ENCODE results near the gene B4GALT2.

- no peak for TF ChIP-seq CTCF (IDR thresholded peaks at IDR 0.05)
- no peak for TF ChIP-seq POLR2A (IDR thresholded peaks at IDR 0.05)
Observed at GRCh38 chr1:43976045-43976444, 3.0 kb upstream of the B4GALT2 start.

Data from Peyer's patch (tissue), 4 donors.